Stimulated activated CD4-positive, alpha-beta T cell treated with anti-CD3 and anti-CD28 coated beads, Interleukin-4, amount 100 ng/mL, for 4 hours (primary cell): ENCODE measurements around the gene ZMYND8.

Experiments
- DNase-seq, 2 experiments: peaks; one replicate each; pipeline ENCODE4 v3.0.0-alpha.2; 2020

ZMYND8 gene

GRCh38 chr20:47353239-47353691, 3.2 kb downstream of the ZMYND8 start:
- DNase-seq = no peak

DNA sequence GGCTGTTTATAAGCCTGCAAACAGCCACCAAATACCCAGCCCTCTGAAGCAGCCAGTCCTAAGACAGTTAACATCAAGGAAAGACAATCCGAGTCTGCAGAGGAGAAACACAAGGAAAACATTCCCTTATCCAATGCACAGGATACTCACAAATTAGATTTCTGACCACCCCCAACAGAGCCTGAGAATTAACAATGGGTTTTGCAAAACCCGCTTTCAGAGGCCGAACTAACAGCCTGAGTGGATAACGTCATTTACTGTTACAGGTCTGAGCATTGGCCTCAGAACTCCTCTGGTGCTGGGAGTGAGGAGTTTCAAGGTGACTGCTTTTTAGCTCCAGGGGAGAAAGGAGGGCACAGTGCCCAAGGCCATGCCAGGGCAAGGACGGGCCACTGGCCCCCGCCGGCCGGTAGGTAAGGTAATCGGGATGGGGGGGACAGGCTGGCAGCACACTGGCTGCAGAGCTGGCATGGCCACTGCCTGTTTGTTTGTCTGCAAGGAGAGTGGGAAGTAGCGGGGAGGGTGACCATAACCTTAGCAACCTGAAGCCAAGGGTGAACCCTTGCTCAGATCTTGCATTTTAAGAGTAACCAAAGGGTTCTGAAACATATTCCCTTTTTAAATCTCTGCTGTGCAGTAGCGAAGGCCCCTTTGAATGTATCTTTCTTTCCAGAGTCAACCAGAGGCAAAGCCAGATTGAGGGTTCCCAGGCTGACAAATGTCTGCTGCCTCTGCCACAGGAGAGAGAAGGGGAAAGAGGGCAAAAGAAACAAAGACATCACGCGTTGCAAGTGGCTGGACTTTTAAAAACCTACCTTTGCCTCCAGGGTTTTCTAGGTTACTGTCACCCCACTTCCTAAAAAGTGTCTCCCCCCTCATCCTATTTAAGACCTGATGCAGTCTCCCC, 3.9 kb downstream of the ZMYND8 start:
- no peak for DNase-seq

DNA sequence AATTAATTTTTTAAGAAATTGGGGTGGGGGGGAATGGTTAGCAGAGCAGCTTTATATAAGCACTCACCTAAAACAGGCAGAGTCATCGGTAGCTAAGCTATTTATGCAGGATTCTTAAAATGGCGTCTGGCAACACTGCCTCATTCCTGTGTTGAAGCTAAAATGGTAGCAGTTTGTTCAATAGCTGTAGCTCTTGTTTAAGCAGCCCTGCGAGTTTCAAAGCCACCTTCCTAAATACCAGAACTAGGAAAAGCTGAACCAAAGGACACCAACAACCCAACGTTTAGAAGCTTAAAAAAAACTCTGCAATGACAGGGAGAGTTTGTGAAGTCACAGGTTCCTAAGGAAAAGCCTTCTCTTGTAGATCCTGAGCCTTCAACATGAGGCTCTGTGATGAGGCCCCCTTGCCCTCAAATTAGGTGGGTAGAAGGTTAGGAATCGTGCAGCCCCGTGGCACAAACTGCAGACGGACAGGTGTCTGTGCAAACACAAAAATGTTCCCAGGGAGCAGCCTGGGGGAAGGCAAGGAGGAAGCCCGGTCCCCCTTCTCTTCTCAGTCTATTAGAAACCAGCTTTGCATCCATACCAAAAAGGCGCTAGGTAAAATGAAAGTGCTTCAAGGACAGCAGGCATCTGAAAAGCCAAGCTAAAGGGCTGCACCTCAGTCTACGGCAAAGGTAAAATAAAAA, 4.7 kb downstream of the ZMYND8 start:
- DNase-seq = no peak

DNA sequence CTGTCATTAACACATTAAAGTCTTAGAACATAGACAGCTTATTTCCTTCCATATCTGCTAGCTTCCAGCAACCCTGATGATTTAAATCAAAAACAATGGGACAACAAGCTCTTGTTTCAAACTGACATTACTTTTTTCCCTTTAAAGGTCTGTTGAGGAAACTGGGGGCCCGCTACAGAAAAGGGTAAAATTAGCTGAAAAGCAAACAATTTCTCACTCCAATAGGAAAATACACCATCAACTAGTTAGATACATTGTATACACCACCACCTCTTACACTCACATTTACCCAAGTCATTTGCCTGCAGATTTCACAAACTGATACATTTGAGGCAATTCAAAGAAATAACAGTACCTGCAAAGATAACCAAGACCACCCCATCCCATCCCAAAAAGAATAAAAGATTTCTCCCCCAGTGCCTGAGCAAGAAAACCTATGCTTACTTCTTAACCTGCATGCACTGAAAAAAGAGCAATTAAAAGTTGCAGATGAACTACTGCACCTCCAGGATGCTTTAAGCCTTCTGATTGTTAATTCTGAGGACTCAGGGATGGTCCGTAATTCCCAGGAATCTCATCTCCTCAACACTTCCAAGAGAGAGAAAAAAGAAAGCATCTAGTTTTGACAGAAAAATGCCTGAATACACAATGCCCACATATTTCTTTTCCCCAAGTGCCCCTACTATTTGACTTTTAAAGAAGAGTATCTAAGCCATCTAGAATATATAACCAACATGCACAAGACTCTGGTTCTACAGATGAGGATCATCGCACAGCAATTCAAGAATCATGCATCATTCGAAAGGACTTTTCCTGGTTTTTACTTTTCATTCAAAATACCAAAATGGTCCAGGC, 5.6 kb downstream of the ZMYND8 start:
- DNase-seq = no peak

DNA sequence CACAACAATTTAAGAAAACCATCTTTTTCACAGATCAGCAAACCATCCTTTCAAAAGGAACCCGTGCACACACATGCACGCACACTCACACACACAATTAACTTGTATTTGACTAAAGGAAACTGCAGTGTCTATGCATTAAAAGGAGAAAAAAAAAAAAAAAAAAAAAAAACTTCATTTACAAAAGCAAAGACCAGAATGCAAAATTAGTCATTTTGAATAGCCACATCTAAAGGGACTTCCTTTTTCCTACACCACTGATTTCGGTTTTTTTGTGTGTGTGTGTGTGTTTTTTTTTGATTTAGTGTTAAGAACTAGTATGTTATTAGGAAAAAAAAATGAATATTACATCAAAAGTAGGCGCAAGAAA, 6.3 kb downstream of the ZMYND8 start:
- DNase-seq = no peak

- no peak for DNase-seq
Measured at GRCh38 chr20:47349365-47350180, 6.9 kb downstream of the ZMYND8 start.

DNA sequence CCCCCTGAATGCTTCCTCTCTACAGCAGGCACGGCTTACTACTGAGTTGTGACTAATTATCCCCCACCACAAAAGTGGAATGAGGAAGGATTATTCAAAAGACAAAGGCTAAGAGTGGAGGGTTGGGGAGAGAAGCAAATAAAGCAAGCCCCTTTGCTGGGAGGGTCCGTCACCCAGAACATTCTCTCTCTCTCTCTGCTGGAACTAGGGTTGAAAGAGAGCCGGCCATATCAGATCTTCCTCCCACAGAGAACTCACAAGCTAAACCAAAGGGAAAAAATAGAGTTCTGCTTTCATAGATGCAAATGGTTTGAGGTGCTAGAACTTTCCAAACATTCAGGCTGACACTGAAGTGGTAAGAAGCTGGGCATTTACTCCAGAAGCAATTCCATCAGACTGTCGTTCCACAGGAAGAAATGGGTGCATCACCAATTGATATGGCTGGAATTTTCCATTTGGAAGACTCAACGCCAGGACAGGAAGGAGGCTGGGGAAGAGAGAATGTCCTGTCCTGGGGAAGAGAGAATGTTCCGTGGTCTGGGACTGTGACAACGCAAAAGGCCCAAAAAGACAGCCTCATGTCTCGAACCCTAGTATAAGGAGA, 7.9 kb downstream of the ZMYND8 start:
- DNase-seq = no peak

- DNase-seq = no peak
Measured at GRCh38 chr20:47347661-47348435, 8.7 kb downstream of the ZMYND8 start.

DNA sequence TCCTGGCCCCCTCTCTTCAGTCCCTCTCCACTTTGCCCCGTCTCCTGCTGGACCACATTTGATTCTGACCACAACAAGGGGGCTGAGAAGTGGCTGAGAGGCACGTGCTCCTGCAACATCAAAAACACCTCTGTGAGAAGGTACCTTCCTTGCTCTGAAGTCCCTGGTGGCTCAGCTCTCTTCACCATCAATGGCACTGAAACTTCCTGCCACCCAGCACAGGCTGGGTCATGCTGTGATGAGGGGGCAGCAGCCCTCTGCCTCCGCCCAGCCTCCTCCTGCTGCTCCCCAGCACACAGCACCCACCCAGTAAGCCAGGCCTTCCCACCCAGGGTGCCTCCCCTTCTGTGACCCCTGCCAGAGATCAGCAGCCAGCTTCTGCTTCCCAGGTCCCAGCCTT, 10.3 kb downstream of the ZMYND8 start:
- DNase-seq = no peak

GRCh38 chr20:47345214-47345613, 11.3 kb downstream of the ZMYND8 start:
- no peak for DNase-seq

DNA sequence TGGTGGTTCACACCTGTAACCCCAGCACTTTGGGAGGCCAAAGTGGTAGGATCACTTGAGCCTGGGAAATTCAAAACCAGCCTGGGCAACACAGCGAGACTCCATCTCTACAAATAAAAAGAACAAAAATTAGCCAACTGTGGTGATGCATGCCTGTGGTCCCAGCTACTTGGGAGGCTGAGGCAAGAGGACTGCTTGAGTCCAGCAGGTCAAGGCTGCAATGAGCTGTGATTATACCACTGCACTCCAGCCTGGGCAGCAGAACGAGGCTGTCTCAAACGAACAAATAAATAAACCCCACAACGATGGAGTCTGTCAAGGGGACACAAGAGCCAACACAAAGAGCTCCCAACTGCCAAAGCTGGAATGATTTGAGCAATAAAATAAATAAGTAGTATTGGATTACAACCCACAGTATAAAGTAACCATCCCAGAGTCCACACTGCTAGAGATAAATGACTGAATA, 13.5 kb downstream of the ZMYND8 start:
- no peak for DNase-seq

- DNase-seq = no peak
Measured at GRCh38 chr20:47338131-47338628, 18.3 kb downstream of the ZMYND8 start.

DNA sequence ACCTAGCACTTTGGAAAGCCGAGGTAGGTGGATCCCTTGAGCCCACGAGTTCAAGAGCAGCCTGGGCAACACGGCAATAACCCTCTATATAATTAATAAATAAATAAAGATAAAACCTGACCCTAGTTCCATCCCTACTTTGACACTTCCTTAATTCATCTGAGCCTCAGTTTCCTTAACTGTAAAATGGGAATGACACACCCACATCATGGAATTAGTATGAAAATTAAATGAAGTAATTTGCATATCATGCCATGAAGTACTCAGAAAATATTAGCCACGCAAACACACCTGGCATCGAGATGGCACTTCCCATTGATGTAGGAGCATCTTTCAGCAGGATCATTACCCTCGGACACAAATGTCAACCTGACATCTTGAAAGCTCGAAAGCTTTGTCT, 19.1 kb downstream of the ZMYND8 start:
- DNase-seq = no peak

- no peak for DNase-seq
Measured at GRCh38 chr20:47336129-47336754, 20.3 kb downstream of the ZMYND8 start.

- no peak for DNase-seq
Measured at GRCh38 chr20:47335251-47336128, 21.0 kb downstream of the ZMYND8 start.

DNA sequence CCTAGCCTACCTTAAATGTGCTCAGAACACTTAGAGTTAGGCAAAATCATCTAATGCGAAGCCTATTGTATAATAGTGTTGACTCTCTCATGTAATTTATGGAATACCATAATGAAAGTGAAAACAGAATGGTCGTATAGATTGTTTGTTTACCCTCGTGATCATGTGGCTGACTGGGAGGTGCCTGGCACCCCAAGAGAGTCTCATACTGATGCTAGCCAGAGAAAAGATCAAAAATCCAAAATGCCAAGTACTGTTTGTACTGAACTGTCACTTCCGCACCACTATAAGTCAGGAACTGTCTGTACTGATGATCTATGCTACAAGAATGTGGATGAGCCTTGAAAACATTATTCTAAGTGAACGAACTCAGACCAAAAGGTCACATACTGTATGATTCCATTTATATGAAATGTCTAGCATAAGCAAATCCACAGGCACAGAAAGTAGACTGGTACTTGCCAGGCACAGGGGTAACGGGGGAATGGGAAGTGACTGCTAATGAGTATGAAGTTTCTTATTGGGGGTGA, 22.4 kb downstream of the ZMYND8 start:
- DNase-seq = no peak

- no peak for DNase-seq
Measured at GRCh38 chr20:47332381-47333206, 23.9 kb downstream of the ZMYND8 start.
